ENCODE data around the gene LHX3. TPM values are rescaled to one million over a fixed set of nuclear protein-coding genes. Genes with fewer than 3 reads are reported as not detected.
"Not testable (repeated sequence)": the region's sequence is repeated elsewhere in the genome, so short reads cannot be mapped to it uniquely, and the experiment has no call there.

LHX3 gene
- total and polyA plus RNA-seq, 2 donors from 2014 or later: not detected

DNA sequence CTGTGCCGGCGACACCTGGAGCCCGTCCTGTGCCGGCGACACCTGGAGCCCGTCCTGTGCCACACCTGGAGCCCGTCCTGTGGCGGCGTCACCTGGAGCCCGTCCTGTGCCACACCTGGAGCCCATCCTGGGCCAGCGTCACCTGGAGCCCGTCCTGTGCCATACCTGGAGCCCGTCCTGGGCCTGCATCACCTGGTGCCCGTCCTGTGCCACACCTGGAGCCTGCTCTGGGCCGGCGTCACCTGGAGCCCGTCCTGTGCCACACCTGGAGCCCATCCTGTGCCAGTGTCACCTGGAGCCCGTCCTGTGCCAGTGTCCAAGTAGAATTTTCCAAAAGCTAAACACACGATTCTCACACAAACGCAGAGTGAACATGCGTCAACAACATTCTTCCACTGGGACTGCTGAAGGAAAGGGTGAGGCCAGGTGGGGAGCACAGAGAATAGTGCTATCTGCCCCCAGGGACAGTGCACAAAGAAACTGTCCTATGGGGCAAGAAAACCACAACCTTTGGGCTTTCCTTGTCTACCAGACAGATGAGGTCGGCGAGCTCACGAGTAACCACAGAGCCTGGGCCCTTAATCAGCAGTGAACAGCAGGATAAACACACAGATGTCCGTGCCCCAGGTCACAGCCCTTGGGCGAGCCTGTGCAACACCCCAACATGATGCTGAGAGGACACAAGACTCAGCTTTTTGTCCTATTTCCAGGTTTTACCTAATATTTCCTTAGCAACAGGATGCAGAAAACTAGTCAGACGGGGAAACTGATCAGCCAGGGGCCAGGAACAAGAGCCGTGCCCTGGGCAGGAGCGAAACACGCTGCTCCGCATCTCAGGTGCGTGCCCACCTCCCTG lies 32.8 kb upstream of the LHX3 start:
- H3K27me3 ChIP-seq (ENCODE audit: control insufficient read depth, insufficient read depth, low read length): no peaks in the 10 kb centered on the region
- H3K4me3 ChIP-seq (ENCODE audit: low read length in 3 of 3): no peak overlapping the region
- DNase-seq: no peak
- peaks cover 0 to 3% (median 0%) of the 10 kb centered on the region in 3 donors for H3K4me1 ChIP-seq (ENCODE audit: control insufficient read depth in 2 of 3, insufficient read depth in 2 of 3, low read depth in 1 of 3, low read length in 3 of 3)
- intact Hi-C loops (cut with DNase I): no loop called here
- H3K9ac ChIP-seq (ENCODE audit: low read length in 3 of 3): no peak overlapping the region
- no peak for FAIRE-seq
- H3K27ac ChIP-seq (ENCODE audit: low read depth in 2 of 2, low read length in 2 of 2): no peak overlapping the region
- no peaks in the 10 kb centered on the region for H3K9me3 ChIP-seq (ENCODE audit: control insufficient read depth in 2 of 3, insufficient read depth in 1 of 3, low read length in 3 of 3)
- no peaks in the 10 kb centered on the region for H3K36me3 ChIP-seq (ENCODE audit: control insufficient read depth in 2 of 3, insufficient read depth in 3 of 3, low read length in 3 of 3)
- TF ChIP-seq, protein P1, sequence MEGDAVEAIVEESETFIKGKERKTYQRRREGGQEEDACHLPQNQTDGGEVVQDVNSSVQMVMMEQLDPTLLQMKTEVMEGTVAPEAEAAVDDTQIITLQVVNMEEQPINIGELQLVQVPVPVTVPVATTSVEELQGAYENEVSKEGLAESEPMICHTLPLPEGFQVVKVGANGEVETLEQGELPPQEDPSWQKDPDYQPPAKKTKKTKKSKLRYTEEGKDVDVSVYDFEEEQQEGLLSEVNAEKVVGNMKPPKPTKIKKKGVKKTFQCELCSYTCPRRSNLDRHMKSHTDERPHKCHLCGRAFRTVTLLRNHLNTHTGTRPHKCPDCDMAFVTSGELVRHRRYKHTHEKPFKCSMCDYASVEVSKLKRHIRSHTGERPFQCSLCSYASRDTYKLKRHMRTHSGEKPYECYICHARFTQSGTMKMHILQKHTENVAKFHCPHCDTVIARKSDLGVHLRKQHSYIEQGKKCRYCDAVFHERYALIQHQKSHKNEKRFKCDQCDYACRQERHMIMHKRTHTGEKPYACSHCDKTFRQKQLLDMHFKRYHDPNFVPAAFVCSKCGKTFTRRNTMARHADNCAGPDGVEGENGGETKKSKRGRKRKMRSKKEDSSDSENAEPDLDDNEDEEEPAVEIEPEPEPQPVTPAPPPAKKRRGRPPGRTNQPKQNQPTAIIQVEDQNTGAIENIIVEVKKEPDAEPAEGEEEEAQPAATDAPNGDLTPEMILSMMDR (IDR thresholded peaks at IDR 0.05; ENCODE audit: borderline replicate concordance, extremely low read depth, insufficient read depth): no peak

- intact Hi-C loops (cut with DNase I); FAIRE-seq; H3K9ac ChIP-seq (ENCODE audit: low read length in 3 of 3); H3K36me3 ChIP-seq (ENCODE audit: control insufficient read depth in 2 of 3, insufficient read depth in 3 of 3, low read length in 3 of 3); H3K4me1 ChIP-seq (ENCODE audit: control insufficient read depth in 2 of 3, insufficient read depth in 2 of 3, low read depth in 1 of 3, low read length in 3 of 3); H3K27me3 ChIP-seq (ENCODE audit: control insufficient read depth, insufficient read depth, low read length); H3K9me3 ChIP-seq (ENCODE audit: control insufficient read depth in 2 of 3, insufficient read depth in 1 of 3, low read length in 3 of 3); H3K27ac ChIP-seq (ENCODE audit: low read depth in 2 of 2, low read length in 2 of 2); H3K4me3 ChIP-seq (ENCODE audit: low read length in 3 of 3); DNase-seq: not testable (repeated sequence)
Observed at GRCh38 chr9:136236471-136237410, 31.8 kb upstream of the LHX3 start.

DNA sequence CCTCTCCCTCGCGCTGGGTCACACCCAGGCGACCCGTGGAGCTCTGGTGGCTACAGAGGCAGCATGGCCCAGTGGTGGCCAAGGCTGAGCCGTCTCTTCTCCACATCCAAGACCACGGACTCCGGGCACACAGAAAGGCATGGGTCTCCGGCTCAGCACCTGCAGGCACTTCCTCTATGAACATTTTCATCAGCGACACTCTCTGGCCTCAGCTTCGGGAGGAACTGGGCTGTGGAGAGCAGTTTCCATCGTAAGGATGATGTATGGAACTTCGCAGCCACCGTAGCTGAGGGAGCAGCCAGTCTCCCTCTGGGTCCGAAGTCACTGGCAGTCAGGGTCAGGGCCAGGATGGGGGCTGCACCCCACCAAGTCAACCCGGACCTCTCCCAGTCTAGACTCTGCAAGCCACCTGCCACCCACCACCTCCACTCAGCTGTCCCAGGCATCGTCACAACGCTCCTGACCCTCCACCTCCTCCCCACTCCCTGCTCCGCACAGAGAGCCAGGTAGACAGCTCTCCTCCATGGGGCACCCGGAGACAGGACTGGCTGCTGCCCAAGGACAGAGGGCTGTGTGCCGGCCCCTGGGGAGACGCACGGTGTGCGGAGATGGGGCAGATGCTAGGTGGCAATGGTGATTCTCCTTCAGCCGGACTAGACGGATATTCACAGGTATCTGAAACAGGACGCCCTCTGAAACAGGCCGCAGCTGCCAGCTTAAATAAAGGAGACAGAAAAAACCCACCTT lies 31.0 kb upstream of the LHX3 start:
- Histone ChIP-seq H3K4me1 (ENCODE audit: control insufficient read depth in 2 of 3, insufficient read depth in 2 of 3, low read depth in 1 of 3, low read length in 3 of 3) (no peaks in the 10 kb centered on the region), H3K9ac (ENCODE audit: low read length in 3 of 3) (no peak overlapping the region), H3K27ac (ENCODE audit: low read depth in 2 of 2, low read length in 2 of 2) (no peak overlapping the region), H3K36me3 (ENCODE audit: control insufficient read depth in 2 of 3, insufficient read depth in 3 of 3, low read length in 3 of 3) (no peaks in the 10 kb centered on the region), H3K27me3 (ENCODE audit: control insufficient read depth, insufficient read depth, low read length) (no peaks in the 10 kb centered on the region), H3K4me3 (ENCODE audit: low read length in 3 of 3) (no peak overlapping the region), H3K9me3 (ENCODE audit: control insufficient read depth in 2 of 3, insufficient read depth in 1 of 3, low read length in 3 of 3) (no peaks in the 10 kb centered on the region)
- FAIRE-seq: no peak
- TF ChIP-seq, protein P1 (IDR thresholded peaks at IDR 0.05; ENCODE audit: borderline replicate concordance, extremely low read depth, insufficient read depth): no peak
- intact Hi-C loops (cut with DNase I): no loop called here
- no peak for DNase-seq
